Gastroesophageal sphincter (tissue), 3 donors: ENCODE data around the gene SMIM29.

Experiments
- CTCF ChIP-seq, 4 experiments: fragments of 200-600 bp in 2 of 4; fragments of 450-650 bp in 2 of 4; sonication (generic) in 1 of 4; IDR thresholded peaks; one replicate each; pipeline ENCODE4 v1.5.1; 2017 to 2019; ENCODE audit warnings: antibody characterized with exemption in 4 of 4, mild to moderate bottlenecking in 2 of 4, moderate library complexity in 2 of 4
- EP300 ChIP-seq: sonication (generic); formaldehyde crosslinking; IDR thresholded peaks from one replicate; pipeline ENCODE4 v1.6.1; 2017; ENCODE audit warnings: antibody characterized with exemption, mild to moderate bottlenecking
- POLR2A ChIP-seq, 2 donors: fragments of 450-650 bp; IDR thresholded peaks; one replicate each; pipeline ENCODE4 v1.6.1; 2017; ENCODE audit warnings: antibody characterized with exemption in 2 of 2, mild to moderate bottlenecking in 2 of 2, moderate library complexity in 1 of 2

GRCh38 chr6:34238585-34239499, 10.0 kb downstream of the SMIM29 start:
- TF ChIP-seq POLR2A (IDR thresholded peaks at IDR 0.05): no peak
- no peak for TF ChIP-seq CTCF (IDR thresholded peaks at IDR 0.05)
- TF ChIP-seq EP300: no peak
